Hematopoietic multipotent progenitor cell treated with erythropoietin and hydrocortisone succinate and interleukin-3 and kit ligand, for 6 days (in vitro differentiated cells): Measurements from ENCODE around the gene HIGD1C.
"Not testable (repeated sequence)": the region's sequence is repeated elsewhere in the genome, so short reads cannot be mapped to it uniquely, and the experiment has no call there.

Experiments used
- DNase-seq: peaks from one replicate; pipeline ENCODE4 v3.0.0-alpha.2; 2015

HIGD1C gene

GRCh38 chr12:50952510-50952909 lies at the start of gene HIGD1C:
Gene HIGD1C, plus strand, starts transcription at chr12:50952544. Its CDS starts 1,455 bp downstream, at chr12:50953999.
- no peak for DNase-seq

DNA sequence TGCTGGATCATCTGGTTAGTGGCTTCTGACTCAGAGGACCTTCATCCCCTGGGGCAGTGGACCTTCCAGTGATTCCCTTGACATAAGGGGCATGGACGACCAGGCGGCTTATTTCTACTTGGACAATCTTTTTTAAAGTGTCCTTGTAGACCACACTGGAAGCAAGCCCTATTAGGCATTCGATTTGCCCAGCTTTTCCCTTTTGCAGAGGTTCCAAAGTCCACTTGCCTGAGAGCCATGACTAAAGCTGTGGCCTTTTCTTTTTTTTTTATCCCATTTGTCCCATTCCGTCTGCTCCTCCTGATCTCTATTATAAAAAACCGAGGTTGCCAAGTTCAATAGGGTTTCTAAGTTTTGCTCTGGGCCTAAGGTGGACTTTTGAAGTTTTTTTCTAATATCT lies 43.9 kb upstream of the HIGD1C start:
- DNase-seq: not testable (repeated sequence)

DNA sequence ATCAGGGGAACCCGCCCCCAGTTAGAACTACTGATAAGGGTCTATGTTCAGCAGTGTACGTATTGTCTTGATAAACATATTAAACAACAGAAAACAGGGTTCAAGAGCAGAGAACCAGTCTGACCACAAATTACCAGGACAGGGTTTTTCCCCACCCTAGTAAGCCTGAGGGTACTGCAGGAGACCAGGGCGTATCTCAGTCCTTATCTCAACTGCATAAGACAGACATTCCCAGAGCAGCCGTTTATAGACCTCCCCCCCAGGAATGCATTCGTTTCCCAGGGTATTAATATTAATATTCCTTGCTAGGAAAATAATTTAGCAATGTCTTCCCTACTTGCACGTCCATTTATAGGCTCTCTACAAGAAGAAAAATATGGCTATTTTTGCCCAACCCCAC lies 40.0 kb upstream of the HIGD1C start:
- DNase-seq: not testable (repeated sequence)

DNA sequence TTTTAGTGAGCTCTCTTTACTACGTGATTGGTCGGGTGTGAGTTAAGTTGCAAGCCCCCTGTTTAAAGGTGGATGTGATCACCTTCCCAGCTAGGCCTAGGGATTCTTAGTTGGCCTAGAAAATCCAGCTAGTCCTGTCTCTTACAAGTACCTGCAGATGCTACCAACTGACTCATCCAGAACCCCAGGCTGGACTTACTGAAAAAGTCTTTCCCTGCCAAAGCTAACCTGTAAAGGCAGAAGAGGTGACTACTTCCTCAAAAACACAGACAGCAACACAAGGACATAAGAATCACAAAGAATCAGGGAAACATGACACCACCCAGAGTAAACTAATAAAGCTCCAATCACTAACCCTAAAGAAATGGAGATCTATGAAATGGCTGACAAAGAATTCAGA lies 39.1 kb upstream of the HIGD1C start:
- DNase-seq: no peak

DNA sequence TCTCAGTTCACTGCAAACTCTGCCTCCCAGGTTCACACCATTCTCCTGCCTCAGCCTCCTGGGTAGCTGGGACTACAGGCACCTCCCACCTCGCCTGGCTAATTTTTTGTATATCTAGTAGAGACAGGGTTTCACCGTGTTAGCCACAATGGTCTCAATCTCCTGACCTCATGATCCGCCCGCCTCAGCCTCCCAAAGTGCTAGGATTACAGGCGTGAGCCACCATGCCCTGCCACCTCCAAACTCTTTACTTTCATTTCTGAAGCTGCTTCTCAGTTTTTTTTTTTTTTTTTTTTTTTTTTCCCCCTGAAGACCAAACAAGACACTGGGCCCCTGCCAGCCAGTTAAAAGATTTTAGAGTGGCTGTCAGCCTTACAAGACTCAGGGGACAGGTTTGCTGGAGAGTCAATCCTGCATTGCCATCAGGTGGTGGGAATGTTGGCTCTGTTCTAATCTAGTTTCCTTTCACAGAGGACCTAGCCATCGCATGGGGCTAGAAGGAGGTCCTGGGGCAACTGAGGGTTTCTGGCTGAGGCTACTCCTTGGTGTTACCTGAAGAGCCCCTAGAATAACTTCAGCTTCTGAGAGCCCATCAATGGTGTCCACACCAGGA lies 37.4 kb upstream of the HIGD1C start:
- DNase-seq: no peak

DNA sequence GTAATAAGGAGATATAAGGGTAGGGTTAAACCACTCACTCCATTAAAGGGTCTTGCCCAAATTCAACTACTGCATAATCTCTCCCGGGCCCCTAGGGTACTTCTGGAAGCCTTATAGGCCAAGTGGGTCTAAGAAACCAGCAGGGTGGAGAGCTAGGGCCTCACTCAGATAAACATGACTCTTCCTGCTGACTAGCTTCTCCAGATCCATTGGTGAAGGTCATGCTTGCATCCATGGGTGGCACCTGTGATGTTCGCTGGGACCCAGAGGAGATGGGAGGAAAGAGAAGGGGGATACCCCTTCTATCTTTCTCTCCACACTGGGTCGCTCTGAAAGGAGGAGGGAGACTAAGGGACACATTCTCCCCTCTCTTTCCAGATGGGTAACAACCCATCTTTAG lies 36.1 kb upstream of the HIGD1C start:
- DNase-seq: no peak

DNA sequence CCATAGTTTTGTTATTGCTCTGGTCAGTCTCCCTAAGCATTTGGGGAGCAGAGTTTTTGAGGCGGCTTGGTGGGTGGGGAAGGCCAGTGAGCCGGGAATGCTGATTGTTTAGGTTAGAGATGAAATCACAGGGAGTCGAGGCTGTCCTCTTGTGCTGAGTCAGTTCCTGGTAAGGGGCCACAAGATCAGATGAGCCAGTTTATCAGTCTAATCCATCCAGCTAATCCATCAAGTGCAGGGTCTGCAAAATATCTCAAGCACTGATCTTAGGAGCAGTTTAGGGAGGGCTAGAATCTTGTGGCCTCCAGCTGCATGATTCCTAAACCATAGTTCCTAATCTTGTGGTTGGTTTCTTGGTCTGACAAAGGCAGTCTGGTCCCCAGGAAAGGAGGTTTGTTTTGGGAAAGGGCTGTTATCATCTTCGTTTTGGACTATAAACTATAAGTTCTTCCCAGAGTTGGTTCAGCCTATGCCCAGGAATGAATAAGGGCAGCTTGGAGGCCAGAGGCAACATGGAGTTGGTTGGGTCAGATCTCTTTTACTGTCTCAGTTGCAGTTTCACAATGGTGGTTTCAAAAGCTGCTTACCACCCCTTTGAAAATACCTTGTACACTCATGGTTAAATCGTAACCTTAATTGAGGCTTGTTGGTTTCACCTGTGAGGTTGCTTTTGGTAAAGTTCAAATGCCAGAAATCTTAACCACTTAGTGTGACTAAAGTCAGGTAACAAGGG lies 33.6 kb upstream of the HIGD1C start:
- no peak for DNase-seq

DNA sequence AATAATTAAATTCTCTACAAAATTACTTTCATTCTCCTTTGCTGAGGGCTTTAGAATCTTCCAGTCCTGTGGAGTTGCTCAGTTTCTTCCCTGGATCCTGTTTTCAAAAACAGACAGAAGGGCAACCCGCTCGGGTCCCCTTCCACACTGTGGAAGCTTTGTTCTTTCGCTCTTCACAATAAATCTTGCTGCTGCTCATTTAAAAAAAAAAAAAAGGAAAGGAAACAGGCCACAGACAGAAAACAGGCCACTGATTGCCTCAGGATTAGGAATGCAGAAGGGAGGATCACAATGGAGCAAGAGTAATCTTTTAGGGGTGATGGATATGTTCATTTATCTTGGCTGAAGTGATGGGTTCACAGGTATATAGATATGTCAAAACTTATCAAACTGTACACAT lies 29.5 kb upstream of the HIGD1C start:
- no peak for DNase-seq

DNA sequence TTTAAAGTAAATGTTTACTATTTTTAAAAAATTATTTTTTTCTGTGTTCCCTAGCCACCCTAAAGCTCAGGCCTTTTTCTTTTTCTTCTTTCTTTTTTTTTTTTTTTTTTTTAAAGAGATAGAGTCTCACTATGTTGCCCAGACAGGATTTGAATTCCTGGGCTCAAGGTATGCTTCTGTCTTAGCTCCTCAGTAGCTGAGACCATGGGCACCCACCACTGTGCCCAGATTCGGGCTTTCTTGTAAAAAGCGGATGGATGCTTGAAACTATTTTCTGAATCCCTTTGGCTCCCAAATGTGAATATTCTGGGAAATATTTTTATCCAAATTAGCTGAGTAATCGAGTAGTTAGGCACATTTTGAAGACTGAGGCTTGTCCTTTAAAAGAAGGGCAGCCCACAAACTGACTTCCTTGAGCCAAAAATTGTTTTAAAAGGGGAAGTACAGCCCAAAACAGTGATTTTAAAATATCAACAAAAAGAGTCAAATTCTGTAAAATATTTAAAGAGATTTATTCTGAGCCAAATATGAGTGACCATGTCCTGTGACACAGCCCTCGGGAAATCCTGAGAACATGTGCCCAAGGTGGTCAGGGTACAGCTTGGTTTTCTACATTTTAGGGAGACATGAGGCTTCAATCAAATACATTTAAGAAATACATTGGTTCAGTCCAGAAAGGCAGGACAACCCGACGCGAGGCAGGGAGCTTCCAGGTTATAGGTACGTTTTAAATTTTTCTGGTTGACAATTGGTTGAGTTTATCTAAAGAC lies 28.8 kb upstream of the HIGD1C start:
- peak; percentile 38 for DNase-seq

DNA sequence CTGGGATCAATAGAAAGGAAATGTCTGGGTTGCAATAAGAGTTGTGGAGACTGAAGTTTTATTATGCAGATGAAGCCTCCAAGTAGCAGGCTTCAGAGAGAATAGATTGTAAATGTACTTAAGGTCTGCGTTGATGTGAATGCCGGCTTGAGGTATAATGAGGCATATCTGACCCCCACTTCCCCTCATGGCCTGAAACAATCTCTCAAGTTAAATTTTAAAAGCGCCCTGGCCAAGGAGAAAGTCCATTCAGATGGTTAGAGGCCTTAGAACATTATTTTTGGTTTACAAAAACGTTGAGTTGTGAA lies 28.3 kb upstream of the HIGD1C start:
- peak; percentile 24 for DNase-seq

- DNase-seq: peak; percentile 99
Measured at GRCh38 chr12:50924439-50925341, 27.7 kb upstream of the HIGD1C start.

GRCh38 chr12:50925342-50925651 lies 27.0 kb upstream of the HIGD1C start:
- DNase-seq: peak; percentile 44

- no peak for DNase-seq
Measured at GRCh38 chr12:50925920-50926319, 26.4 kb upstream of the HIGD1C start.

DNA sequence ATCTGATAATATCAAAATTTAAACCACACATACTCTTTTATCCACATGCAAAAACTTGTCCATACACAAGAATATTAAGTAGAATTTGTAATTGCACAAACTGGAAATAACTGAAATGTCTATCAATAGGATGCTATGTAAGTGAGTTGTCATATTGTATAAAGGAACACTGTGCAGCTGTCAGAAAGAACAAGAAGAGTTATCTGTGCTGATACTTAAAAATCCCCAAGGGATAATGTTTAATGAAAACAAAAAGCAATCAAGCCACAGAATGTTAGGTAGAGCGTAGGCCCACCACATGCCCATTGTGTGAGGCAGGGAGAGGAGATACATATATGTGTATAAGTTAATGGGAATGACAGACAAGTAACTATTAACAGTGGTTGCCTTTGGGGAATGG lies 25.9 kb upstream of the HIGD1C start:
- DNase-seq: peak; percentile 15

GRCh38 chr12:50926932-50927331 lies 25.4 kb upstream of the HIGD1C start:
- DNase-seq: peak; percentile 59

GRCh38 chr12:50927356-50927755 lies 25.0 kb upstream of the HIGD1C start:
- DNase-seq: no peak

DNA sequence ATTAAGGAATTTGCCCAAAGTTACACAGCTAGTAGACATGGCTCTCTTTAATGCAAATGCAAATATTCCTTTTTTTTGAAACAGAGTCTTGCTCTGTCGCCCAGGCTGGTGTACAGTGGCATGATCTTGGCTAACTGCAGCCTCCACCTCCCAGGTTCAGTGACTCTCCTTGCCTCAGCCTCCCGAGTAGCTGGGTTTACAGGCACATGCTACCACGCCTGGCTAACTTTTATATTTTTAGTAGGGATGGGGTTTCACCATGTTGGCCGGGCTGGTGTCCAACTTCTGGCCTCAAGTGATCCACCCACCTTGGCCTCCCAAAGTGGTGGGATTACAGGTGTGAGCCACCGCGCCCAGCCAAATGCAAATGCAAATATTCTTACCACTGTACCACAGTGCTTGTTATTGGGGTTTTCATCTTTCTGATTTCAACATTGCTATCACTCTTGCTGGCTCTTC lies 24.5 kb upstream of the HIGD1C start:
- no peak for DNase-seq

DNA sequence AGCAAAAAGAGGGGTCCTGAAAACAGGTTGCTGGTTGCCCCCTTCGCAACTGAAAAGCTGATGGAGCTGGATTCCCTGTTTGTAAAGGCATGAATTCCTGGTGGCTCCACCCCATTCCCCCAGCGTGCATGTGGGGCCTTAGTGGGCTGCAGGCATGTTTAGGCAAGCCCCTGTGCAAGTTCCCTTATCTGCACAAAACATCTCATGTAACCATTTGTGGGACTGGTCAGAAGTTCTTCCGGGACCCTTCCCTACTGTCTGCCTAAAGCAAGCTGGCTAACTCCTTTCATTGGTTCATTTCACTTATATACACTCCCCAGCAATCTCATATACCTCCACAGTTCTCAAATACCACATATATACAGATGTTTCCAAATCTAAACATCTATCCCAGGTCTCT lies 24.0 kb upstream of the HIGD1C start:
- DNase-seq: peak; percentile 50

GRCh38 chr12:50929831-50930230 lies 22.5 kb upstream of the HIGD1C start:
- no peak for DNase-seq

- not testable (repeated sequence) for DNase-seq
Measured at GRCh38 chr12:50930477-50930876, 21.9 kb upstream of the HIGD1C start.

GRCh38 chr12:50932787-50933280 lies 19.5 kb upstream of the HIGD1C start:
- DNase-seq: peak; percentile 48

- peak; percentile 82 for DNase-seq
Measured at GRCh38 chr12:50933459-50934124, 18.8 kb upstream of the HIGD1C start.
